Activated CD4-positive, CD25-positive, alpha-beta regulatory T cell (primary cell): ENCODE measurements around the gene DERL3.

Experiments
- DNase-seq, 4 experiments: peaks; one replicate each; lab custom pipeline; 2025; lab: John Stamatoyannopoulos, UW

The DERL3 gene

DNA sequence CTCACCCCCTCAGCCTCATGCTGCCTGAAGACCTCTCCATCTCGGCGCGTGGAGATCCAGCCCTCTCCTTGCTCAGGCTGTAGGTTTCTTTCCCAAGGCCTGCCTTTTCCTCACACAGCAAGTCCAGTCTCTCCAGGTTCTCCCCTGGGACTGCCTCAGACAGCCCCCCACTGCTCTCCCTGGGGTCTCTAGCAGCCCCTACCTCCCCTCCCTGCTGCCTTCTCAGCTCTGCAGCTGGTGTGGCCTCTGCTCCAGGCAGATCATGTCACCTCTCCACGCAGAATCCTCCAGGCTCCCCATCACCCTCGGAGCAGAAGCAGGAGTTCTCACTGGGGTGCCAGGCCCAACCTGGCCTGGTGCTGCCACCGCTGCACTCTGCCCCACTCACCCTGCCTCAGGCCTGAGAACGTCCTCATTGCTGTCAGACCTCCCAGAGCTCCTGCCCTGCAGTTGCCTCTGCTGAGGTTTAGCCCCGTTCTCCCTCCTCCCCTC, 36.9 kb downstream of the DERL3 start:
- no peak for DNase-seq

DNA sequence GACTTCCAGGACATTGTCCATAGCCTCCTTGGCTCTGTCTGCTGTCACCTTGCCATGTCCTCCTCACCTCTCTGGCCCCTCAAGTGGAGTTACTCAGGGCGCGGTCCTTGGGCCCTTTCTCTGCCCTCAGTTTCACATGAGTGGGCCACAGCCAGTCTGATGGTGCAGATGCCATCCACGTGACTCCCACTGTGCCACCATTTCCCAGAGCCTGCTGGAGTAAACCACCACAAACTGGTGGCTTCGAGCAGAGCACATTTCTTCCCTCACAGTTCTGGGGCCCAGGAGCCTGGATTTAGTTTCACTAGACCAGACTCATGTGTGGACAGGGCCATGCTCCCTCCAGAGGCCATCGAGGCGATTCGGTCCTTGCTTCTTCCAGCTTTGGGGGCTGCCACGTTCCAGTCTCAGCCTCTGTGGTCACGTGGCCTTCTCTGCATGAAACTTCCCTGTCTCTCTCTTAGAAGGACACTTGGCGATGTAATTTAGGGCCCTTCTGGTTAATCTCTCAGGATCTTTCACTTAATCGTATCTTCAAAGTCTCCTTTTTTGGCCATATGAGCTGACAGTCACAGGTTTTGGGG, 37.5 kb downstream of the DERL3 start:
- no peak for DNase-seq

DNA sequence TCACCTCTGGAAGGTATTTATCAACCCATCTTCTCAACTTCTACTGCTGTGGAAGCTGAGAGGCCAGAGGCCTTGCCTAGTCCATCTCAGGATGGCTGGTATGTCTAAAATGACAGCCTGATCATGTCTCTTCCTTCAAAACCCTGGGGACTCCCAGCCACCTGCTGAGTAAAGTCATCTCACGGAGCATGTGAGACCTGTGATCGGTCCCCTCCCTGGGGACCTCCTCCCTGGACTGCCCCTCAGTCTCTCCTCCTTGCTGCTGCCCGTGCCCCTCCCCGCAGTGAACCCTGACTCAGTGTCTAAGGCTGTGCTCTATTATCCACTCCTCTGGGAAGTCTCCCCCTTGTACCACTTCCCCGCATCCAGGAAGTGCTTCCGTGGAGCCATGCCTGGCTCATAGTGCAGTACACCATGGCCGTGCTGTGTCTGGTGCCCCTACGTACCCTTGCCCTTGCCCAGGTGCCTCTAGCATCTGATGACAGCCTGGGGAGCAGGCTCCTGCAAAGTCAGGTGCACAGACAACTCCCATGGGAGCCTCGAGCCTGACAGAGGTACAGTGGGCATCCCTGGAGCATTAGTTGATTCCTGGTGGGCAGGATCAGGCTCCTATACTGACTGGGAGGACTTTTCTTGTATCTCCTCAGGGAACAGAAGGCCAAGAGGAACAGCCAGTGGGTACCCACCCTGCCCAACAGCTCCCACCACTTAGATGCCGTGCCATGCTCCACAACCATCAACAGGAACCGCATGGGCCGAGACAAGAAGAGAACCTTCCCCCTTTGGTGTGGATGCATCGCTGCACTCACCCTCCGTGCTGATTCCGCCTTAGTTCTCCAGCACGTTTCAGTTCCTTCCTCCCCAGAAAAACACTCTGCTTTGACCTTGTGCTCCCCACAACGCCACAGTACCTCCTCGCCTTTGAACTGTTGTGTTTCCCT, 38.2 kb downstream of the DERL3 start:
- DNase-seq: no peak

DNA sequence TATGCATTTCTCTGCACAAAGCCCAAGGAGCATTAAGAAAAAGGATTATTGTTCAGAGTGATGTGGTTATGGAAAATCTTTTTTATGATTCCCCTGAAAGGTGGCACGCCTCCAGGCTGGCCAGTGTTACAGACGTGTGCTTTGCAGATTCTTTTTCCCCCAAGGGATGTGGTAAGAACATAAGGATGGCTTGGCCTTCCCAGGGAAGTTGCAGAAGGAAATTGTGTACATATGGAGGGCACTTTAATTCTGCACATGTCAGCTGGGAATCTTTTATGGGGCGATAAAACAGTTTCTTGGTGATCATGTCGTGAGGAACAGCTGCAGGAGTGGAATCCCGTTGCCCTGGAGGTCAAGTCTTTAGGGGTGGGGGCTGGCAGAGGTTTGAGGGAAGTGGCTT, 42.3 kb downstream of the DERL3 start:
- DNase-seq: no peak

GRCh38 chr22:23793326-23793725, 45.5 kb downstream of the DERL3 start:
- DNase-seq: no peak

GRCh38 chr22:23791738-23792645, 46.8 kb downstream of the DERL3 start:
- no peak for DNase-seq

GRCh38 chr22:23790819-23791737, 47.7 kb downstream of the DERL3 start:
- no peak for DNase-seq

- no peak for DNase-seq
Observed at GRCh38 chr22:23789638-23790037, 49.2 kb downstream of the DERL3 start.

GRCh38 chr22:23789121-23789520, 49.7 kb downstream of the DERL3 start:
- no peak for DNase-seq

GRCh38 chr22:23787910-23788309, 50.9 kb downstream of the DERL3 start:
- no peak for DNase-seq

DNA sequence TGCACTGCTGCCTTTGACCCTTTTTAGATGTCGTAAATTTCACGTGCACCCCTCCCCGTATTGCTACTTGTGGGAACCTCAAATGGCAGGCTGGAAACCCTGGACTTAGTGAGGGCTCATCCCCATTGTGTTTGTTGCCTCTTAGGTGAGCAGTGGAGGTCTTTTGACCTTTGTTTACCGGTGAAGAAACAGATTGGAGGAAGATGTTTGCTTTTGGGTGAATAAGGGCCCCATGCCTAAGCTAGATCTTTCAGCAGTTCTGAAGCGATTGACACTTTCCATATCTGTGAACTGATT, 51.3 kb downstream of the DERL3 start:
- DNase-seq: no peak

- DNase-seq: peak; percentile 78 to 82 (median 80)
Observed at GRCh38 chr22:23786752-23787599, 51.8 kb downstream of the DERL3 start, which contains the start of gene SMARCB1. SMARCB1 (plus strand) TSS chr22:23786966; CDS start chr22:23787170, 204 bp downstream.

DNA sequence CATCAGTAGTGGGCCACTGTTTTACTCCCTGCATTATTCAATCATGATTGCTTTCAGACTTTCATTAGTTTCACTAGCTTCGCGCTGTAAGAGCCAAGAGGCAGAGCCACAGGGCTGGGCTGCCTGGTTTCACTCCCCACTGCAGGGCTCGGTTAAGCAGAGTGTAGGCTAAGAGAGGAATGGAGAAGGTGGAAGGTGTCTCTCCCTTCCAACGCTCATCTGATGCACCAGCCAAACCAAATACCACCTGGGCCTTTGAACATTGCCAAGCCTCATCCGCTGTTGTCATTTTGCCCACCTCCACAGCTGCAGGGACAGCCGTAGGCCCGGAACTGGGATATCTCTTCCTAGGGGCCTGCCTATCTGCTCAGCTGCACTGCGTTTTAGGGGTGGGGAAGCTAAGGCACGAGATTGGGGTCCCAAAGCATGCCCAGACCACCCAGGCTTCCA, 52.5 kb downstream of the DERL3 start:
- DNase-seq: no peak
